Body of pancreas (tissue), 4 donors: ENCODE data around the gene TMPRSS13.

Source experiments
- POLR2A ChIP-seq, 3 donors: fragments of 450-650 bp; IDR thresholded peaks; one replicate each; pipeline ENCODE4 v1.6.1; 2016; ENCODE audit warnings: antibody characterized with exemption in 3 of 3, mild to moderate bottlenecking in 2 of 3
- TF ChIP-seq, protein P1 (sequence below), 7 experiments: fragments of 450-650 bp in 4 of 7; fragments of 200-600 bp in 3 of 7; sonication (generic) in 3 of 7; IDR thresholded peaks; one replicate each; pipeline ENCODE4 v1.5.1; 2016 to 2019; ENCODE audit warnings: antibody characterized with exemption in 7 of 7

DNA sequence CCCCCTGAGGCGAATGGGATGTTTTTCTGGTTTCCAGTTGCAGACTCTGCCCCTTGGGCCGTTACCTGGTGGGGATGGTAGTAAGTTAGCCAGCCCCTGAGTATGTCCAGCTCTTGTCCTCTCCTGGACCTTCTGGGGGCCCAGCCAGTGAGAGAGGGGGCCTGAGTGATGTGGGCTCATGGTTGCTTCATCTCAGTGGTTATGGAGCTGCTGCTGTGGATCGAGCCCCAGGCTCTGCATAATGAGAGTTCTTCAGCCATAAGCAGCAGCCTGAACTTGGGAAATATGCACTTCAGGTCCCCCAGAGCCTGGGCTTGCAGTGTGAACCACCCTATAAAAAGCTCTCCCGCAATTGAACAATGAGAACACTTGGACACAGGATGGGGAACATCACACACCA lies 5.9 kb downstream of the TMPRSS13 start:
- TF ChIP-seq, protein P1, sequence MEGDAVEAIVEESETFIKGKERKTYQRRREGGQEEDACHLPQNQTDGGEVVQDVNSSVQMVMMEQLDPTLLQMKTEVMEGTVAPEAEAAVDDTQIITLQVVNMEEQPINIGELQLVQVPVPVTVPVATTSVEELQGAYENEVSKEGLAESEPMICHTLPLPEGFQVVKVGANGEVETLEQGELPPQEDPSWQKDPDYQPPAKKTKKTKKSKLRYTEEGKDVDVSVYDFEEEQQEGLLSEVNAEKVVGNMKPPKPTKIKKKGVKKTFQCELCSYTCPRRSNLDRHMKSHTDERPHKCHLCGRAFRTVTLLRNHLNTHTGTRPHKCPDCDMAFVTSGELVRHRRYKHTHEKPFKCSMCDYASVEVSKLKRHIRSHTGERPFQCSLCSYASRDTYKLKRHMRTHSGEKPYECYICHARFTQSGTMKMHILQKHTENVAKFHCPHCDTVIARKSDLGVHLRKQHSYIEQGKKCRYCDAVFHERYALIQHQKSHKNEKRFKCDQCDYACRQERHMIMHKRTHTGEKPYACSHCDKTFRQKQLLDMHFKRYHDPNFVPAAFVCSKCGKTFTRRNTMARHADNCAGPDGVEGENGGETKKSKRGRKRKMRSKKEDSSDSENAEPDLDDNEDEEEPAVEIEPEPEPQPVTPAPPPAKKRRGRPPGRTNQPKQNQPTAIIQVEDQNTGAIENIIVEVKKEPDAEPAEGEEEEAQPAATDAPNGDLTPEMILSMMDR (IDR thresholded peaks at IDR 0.05), result no peak
- TF ChIP-seq POLR2A (IDR thresholded peaks at IDR 0.05), result no peak
